Activated CD4-positive, alpha-beta T cell treated with anti-CD3 and anti-CD28 coated beads, Interleukin-2, amount 10 ng/mL, durations not matched to agents 7 days and 5 days (primary cell): ENCODE measurements around the gene MASP1. TPM values are rescaled to one million over a fixed set of nuclear protein-coding genes. Genes with fewer than 3 reads are reported as not detected.

Experiments
- CTCF ChIA-PET: fragments of 350-600 bp; sonication (Branson Sonifier 250); formaldehyde crosslinking; loops from one replicate; lab custom pipeline; 2021; ENCODE audit warnings: antibody characterized with exemption; lab: Charles Lee
- POLR2A ChIA-PET: fragments of 350-600 bp; sonication (Branson Sonifier 250); formaldehyde crosslinking; loops from one replicate; lab custom pipeline; 2021; ENCODE audit warnings: antibody characterized with exemption; lab: Charles Lee
- DNase-seq: peaks from one replicate; pipeline ENCODE4 v3.0.0-alpha.2; 2020
- H3K27ac Mint-ChIP-seq: one replicate; pipeline ENCODE4 v1.8.0; 2021; ENCODE audit warnings: mild to moderate bottlenecking, moderate library complexity, mixed read lengths
- H3K27me3 Mint-ChIP-seq: one replicate; pipeline ENCODE4 v1.8.0; 2021; ENCODE audit warnings: mixed read lengths
- H3K36me3 Mint-ChIP-seq: one replicate; pipeline ENCODE4 v1.8.0; 2021; ENCODE audit warnings: low read depth, mixed read lengths
- H3K4me1 Mint-ChIP-seq: one replicate; pipeline ENCODE4 v1.8.0; 2021; ENCODE audit warnings: mixed read lengths
- H3K4me3 Mint-ChIP-seq: one replicate; pipeline ENCODE4 v1.8.0; 2021; ENCODE audit warnings: mild to moderate bottlenecking, moderate library complexity, mixed read lengths
- H3K9me3 Mint-ChIP-seq: one replicate; pipeline ENCODE4 v1.8.0; 2021; ENCODE audit warnings: mixed read lengths
- total RNA-seq, 2 experiments: library from RNA; stranded (reverse); gene quantifications; one replicate each; pipeline ENCODE4 v1.2.3, GENCODE V29; 2021

Gene MASP1
- total RNA-seq, 2 experiments from 2014 or later, result not detected

DNA sequence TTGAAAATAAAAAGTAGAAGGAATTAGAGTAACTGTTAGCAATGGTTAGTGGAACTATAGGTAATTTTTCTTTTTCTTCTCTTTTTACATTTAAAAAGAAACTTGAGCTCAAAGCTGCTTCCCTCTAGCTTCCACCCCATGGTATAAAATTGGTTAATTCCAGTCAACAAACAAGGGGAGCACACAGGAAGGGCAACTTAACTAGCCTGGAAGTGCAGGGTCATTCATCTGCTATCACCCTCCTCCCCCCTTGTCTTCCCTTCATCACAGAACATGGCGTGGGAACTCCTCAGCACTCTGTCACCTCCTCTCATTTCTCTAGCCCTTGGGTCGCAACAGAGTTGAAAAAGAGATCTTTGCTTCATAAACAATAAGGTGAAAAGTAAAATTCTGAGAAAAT is 20.0 kb downstream of the MASP1 start:
- no peak for DNase-seq
- Mint-ChIP-seq H3K4me1 (no peaks in the 10 kb centered on the region), H3K9me3 (peaks cover 11% of the 10 kb centered on the region), H3K36me3 (no peaks in the 10 kb centered on the region), H3K4me3 (no peak overlapping the region), H3K27me3 (peaks cover 9% of the 10 kb centered on the region), H3K27ac (no peak overlapping the region)
- CTCF ChIA-PET, result no interaction called here
- POLR2A ChIA-PET, result no interaction called here

DNA sequence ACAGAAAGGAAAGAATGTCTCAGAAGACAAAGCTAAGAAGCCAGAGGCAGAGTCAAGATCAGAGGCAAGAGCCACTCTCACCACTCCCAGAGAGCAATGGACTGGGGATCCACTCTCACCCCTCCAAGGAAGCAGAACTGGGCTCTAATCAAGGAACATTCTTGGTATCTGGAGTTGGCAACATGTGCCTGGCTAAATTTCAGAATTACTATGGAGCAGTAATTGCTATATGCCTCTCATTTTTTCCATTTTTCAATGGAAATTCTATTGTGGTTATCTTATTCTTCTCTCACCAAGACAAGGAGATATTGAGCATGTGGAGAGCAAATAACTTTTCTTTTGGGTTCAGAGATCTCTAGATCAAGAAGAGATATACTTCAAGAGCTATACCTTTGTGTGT is 22.1 kb downstream of the MASP1 start:
- Mint-ChIP-seq H3K36me3 (no peaks in the 10 kb centered on the region), H3K4me3 (no peak overlapping the region), H3K27ac (no peak overlapping the region), H3K9me3 (peaks cover 11% of the 10 kb centered on the region), H3K27me3 (peaks cover 21% of the 10 kb centered on the region), H3K4me1 (no peaks in the 10 kb centered on the region)
- CTCF ChIA-PET, result no interaction called here
- DNase-seq, result no peak
- POLR2A ChIA-PET, result no interaction called here

DNA sequence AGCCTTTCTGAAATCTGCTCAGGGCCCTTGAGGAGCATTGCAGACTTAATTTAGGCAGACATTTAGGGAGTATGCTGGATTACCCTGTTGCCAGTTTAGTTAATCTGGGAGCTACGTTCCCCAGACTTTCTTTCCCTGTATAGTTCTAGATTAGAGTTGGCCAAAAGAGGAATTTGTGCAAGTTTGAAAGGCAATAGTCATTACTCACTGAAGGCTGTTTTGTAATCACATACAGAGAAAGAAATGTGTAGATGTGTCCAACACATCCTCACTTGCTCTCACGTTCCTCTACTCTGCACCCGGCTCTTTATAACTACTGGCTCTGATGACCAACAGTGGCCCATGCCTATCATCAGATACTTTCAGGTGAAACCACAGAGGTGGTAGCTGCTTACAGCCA is 24.2 kb downstream of the MASP1 start:
- peaks cover 11% of the 10 kb centered on the region for H3K9me3 Mint-ChIP-seq
- H3K27ac Mint-ChIP-seq, result no peak overlapping the region
- ChIA-PET POLR2A (no interaction called here), CTCF (interaction anchor here (1.2 kb wide), 1 partner anchor 51 kb away, joined by 3 read pairs; no protein-coding TSS in a partner anchor)
- no peak for DNase-seq
- peaks cover 31% of the 10 kb centered on the region for H3K27me3 Mint-ChIP-seq
- no peak overlapping the region for H3K4me3 Mint-ChIP-seq
- H3K4me1 Mint-ChIP-seq, result no peaks in the 10 kb centered on the region
- no peaks in the 10 kb centered on the region for H3K36me3 Mint-ChIP-seq

DNA sequence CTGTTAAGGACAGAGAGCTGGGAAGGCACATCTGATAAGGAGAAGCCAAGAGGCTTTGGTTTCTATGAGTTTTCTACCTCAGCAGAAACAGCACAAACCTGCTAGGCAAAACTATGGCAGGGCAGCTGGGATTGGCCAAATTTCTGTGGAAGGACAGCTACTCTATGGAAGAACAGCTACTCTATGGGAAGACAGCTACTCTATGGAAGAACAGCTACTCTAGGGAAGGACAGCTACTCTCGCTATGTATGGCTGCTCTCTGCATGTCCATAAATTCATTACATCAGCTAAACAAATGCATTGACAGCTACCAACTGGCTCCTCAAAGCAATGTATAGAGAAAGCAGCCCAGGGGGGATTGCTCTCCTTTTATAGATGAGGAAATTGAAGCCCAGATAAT is 24.8 kb downstream of the MASP1 start:
- Mint-ChIP-seq H3K27me3 (peaks cover 30% of the 10 kb centered on the region), H3K27ac (no peak overlapping the region), H3K9me3 (peaks cover 11% of the 10 kb centered on the region), H3K4me3 (no peak overlapping the region), H3K36me3 (no peaks in the 10 kb centered on the region), H3K4me1 (no peaks in the 10 kb centered on the region)
- ChIA-PET POLR2A (no interaction called here), CTCF (interaction anchor here (1.2 kb wide), 1 partner anchor 51 kb away, joined by 3 read pairs; no protein-coding TSS in a partner anchor)
- no peak for DNase-seq

DNA sequence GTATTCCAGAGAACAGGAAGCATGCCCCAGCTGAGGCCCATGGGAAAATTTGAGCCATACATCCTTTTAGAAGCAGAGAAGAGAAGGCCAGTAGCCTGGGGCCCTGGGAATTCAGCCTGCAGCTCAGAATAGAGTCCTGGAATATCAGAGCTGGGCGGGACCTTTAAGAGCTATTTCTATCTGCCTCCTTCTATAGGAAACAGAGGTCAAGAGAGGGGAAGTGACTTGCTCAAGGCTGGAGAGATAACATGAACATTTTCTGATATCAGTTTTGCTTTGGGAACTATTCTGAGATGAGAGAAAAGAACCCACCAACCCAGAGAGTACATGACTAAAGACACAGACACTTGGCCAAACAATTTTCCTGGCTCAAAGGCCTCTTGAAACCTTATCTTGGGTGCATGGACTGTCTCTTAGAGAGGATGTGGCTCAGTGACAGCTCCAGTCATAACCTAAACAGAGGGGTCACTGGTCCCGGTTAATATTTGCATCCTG is 26.0 kb downstream of the MASP1 start:
- Mint-ChIP-seq H3K4me3 (no peak overlapping the region), H3K9me3 (peaks cover 11% of the 10 kb centered on the region), H3K27ac (no peak overlapping the region), H3K4me1 (no peaks in the 10 kb centered on the region), H3K27me3 (peaks cover 30% of the 10 kb centered on the region), H3K36me3 (no peaks in the 10 kb centered on the region)
- POLR2A ChIA-PET, result no interaction called here
- DNase-seq, result no peak
- CTCF ChIA-PET, result no interaction called here

DNA sequence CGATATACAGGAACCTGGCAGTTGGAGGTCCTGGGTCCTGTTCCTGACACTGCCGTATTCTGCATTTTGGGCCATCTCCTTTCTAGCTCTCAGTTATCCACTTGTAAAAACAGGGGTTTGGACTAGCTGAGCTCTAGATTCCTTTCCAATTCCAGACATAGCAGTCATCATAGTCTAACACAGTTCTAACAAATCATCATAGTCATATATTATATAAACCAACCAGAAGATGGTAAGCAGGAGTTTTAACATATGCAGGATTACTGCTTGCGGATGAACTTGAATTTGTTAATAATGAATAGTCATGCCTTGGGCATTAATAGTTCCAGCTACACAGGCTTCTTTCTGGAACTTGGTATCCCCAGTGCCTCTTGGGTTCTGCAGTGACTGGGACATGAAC is 26.6 kb downstream of the MASP1 start:
- Mint-ChIP-seq H3K36me3 (no peaks in the 10 kb centered on the region), H3K27ac (no peak overlapping the region), H3K4me3 (no peak overlapping the region), H3K27me3 (peaks cover 31% of the 10 kb centered on the region), H3K4me1 (no peaks in the 10 kb centered on the region), H3K9me3 (peaks cover 6% of the 10 kb centered on the region)
- POLR2A ChIA-PET, result no interaction called here
- CTCF ChIA-PET, result interaction anchor here (0.6 kb wide), 1 partner anchor 76 kb away, joined by 3 read pairs; no protein-coding TSS in a partner anchor
- DNase-seq, result no peak

DNA sequence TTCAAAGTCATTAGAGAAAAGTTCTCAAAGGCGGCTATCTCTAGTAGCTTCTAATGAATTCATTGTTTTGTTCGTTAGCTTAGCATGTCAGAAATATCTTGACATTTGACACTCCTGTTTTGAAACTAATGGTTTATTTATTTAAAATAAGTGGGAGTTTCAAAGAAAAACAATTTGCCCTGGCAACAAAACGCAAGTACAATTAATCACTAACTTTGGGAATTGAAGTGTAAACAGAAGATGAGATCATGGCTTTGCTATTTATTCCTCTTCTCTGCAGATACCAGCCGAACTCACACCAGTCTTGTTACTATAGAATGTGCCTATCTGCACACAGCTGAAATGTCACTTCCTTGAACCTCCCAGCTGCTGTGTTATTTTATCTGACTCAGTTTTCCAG is 27.5 kb downstream of the MASP1 start:
- H3K36me3 Mint-ChIP-seq, result no peaks in the 10 kb centered on the region
- no peaks in the 10 kb centered on the region for H3K9me3 Mint-ChIP-seq
- ChIA-PET CTCF (no interaction called here), POLR2A (no interaction called here)
- H3K4me3 Mint-ChIP-seq, result no peak overlapping the region
- no peak overlapping the region for H3K27ac Mint-ChIP-seq
- no peak for DNase-seq
- no peaks in the 10 kb centered on the region for H3K4me1 Mint-ChIP-seq
- peaks cover 33% of the 10 kb centered on the region for H3K27me3 Mint-ChIP-seq

DNA sequence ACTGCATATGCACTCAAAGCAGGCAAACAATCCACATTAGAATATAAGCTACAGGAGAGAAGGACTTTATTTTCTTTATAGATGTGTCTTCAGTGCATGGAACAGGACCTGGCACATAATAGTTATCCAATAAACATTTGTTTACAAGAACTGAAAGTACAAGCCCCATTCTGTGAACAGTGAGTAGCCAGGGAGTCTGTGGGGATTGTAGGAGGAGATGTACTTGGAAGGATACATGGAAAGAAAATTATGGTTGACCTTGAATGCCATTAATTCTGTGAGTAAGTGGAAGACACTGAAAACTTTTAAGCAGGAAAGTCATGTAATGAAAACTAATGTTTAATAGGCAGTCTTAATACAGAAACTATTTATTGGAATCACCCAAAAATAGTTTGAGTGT is 28.3 kb downstream of the MASP1 start:
- no peak overlapping the region for H3K27ac Mint-ChIP-seq
- no peaks in the 10 kb centered on the region for H3K4me1 Mint-ChIP-seq
- H3K36me3 Mint-ChIP-seq, result no peaks in the 10 kb centered on the region
- no peak for DNase-seq
- CTCF ChIA-PET, result no interaction called here
- no peak overlapping the region for H3K4me3 Mint-ChIP-seq
- peaks cover 31% of the 10 kb centered on the region for H3K27me3 Mint-ChIP-seq
- POLR2A ChIA-PET, result no interaction called here
- H3K9me3 Mint-ChIP-seq, result no peaks in the 10 kb centered on the region

DNA sequence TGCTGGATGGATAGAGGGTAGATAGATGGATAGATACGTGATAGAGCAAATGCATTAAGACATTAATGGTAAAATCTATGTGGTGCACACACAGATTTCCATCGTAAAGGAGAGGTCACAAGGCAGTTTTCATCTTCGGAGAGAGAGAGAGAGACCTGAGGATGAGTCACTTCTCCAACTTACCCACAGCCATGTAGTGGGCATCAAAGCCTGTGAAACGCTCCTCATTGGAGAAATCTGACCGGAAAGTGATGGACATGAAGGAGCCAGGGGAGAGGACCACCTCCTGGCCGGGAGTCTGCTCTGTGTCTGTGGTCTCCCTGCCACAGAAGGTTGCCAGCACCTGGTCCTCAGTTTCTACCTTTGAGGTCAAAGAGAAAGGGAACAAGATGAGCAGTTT is 29.2 kb downstream of the MASP1 start:
- no peaks in the 10 kb centered on the region for H3K36me3 Mint-ChIP-seq
- H3K27me3 Mint-ChIP-seq, result peaks cover 35% of the 10 kb centered on the region
- H3K4me3 Mint-ChIP-seq, result no peak overlapping the region
- no peak for DNase-seq
- no peaks in the 10 kb centered on the region for H3K4me1 Mint-ChIP-seq
- no peak overlapping the region for H3K27ac Mint-ChIP-seq
- ChIA-PET POLR2A (no interaction called here), CTCF (no interaction called here)
- H3K9me3 Mint-ChIP-seq, result no peaks in the 10 kb centered on the region

DNA sequence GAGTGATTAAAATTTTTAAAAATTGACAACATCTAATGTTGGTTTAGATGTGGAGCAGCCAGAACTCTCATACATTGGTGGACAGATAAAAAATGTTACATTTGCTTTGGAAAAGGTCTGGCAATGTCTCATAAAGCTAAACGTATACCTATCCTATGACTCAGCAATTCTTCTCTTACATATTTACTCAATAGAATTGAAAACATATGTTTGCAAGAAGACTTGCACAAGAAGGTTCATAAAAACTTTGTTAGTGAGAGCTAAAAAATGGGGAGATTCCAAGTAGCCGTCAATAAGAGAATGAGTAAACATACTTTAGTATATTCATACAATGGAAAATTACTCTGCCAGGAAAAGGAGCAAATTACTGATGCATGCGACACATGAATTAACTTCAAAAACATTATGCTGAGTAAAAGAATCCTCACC is 30.0 kb downstream of the MASP1 start:
- ChIA-PET POLR2A (no interaction called here), CTCF (no interaction called here)
- Mint-ChIP-seq H3K36me3 (no peaks in the 10 kb centered on the region), H3K27ac (no peak overlapping the region), H3K4me1 (no peaks in the 10 kb centered on the region), H3K9me3 (no peaks in the 10 kb centered on the region), H3K4me3 (no peak overlapping the region), H3K27me3 (peaks cover 35% of the 10 kb centered on the region)
- no peak for DNase-seq

DNA sequence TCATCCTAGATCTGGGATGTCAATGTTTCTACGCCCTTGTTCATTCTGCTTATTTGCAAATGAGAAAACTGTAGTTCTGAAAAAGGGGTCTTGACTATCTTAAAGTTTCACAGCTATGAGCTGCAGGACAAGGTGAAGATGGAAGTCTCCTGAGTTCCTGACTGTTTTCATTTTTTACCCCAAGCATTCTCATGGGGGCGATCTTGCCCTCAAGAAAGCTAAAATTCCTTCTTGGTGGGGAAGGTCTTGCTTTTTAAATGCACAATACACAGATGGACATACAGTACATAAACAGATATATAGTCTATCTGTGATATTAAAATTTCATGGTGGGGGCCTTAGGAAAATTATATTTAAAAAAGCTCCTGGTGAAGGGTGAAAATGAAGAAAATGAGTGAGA is 32.4 kb downstream of the MASP1 start:
- no peak for DNase-seq
- CTCF ChIA-PET, result interaction anchor here (1.4 to 1.8 kb wide), 2 partner anchors 9 to 61 kb away, joined by 3 to 6 read pairs; no protein-coding TSS in a partner anchor
- Mint-ChIP-seq H3K4me1 (no peaks in the 10 kb centered on the region), H3K27me3 (peaks cover 21% of the 10 kb centered on the region), H3K4me3 (no peak overlapping the region), H3K36me3 (no peaks in the 10 kb centered on the region), H3K27ac (no peak overlapping the region), H3K9me3 (no peaks in the 10 kb centered on the region)
- POLR2A ChIA-PET, result no interaction called here

DNA sequence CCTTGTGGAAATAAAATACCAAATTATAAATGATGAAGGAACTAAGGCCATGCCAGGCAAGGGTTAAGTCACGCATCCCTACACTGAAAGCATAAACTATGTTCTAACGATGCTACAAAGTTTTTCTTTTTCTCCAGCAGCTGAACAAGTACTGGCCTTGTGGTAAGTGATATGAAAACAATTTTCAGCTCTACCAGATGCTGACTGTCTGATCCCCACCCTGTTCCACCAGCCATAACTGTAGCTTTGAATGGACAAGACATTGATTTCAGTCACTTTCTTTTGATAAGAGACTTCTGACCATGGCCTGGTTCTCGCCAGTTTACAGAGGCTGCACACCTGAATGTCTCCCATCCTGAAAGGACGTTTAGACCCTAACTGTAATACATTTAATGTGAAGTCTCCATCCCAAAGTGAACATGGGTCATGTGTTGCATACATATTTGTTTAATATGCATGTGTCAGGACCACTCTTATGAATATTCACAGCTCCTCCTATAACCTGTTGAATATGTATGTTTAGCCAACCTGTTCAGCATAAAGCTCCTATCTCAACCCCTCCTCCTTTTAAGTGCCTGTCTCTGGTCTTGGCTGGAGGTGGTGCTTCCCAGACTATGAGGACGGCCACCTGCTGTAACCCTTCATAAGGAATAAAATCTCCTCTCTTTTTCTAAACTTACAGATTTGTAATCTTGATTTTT is 33.4 kb downstream of the MASP1 start:
- no peak for DNase-seq
- Mint-ChIP-seq H3K27ac (no peak overlapping the region), H3K4me1 (no peaks in the 10 kb centered on the region), H3K9me3 (no peaks in the 10 kb centered on the region), H3K36me3 (no peaks in the 10 kb centered on the region), H3K4me3 (no peak overlapping the region), H3K27me3 (peaks cover 15% of the 10 kb centered on the region)
- ChIA-PET POLR2A (no interaction called here), CTCF (interaction anchor here (1.4 to 1.8 kb wide), 2 partner anchors 8 to 62 kb away, joined by 3 to 6 read pairs; no protein-coding TSS in a partner anchor)

DNA sequence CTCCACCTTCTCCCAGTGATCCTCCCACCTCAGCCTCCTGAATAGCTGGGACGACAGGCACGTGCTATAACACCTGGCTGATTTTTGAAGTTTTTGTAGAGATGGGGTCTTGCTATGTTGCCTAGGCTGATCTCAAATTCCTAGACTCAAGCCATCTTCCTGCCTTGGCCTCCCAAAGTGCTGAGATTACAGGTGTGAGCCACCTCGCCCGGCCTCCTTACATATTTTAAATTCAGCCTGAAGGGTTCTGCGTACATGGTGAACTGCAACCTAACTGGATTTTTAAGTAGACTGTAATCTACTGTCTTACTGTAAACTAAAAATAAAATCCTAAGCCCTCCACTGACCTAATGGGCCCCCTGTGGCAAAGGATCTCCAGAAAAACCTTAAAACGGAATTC is 34.1 kb downstream of the MASP1 start:
- ChIA-PET POLR2A (no interaction called here), CTCF (no interaction called here)
- no peaks in the 10 kb centered on the region for H3K9me3 Mint-ChIP-seq
- H3K27ac Mint-ChIP-seq, result no peak overlapping the region
- H3K4me3 Mint-ChIP-seq, result no peak overlapping the region
- H3K36me3 Mint-ChIP-seq, result no peaks in the 10 kb centered on the region
- peaks cover 11% of the 10 kb centered on the region for H3K27me3 Mint-ChIP-seq
- no peaks in the 10 kb centered on the region for H3K4me1 Mint-ChIP-seq
- no peak for DNase-seq
